ENCODE measurements around the gene TENM3.

Gene TENM3

DNA sequence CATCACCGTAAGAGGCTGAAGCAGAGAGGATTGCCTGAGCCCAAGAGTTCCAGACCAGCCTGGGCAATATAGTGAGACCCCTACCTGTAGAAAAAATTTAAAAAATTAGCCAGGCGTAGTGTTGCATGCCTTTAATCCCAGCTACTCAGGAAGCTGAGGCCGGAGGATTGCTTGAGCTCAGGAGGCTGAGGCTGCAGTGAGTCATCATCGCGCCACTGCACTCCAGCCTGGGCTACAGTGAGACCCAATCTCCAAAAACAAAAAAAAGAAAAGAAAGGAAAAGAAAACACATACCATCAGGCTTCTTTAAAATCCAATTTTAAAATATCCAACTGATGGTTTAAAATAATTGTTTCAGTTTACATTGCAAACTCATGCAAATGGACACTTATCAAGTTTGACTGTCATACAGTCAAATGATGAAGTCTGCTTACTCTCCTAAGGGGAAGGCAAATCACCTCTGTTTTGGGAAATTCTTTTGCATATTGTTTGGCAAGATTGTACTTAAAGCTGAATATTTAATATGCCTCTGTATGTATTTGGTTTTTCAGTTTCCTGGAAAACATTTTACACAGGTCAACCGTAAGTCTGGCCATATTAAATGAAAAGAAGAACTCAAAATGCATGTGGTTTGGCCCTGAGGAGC is 23.7 kb upstream of the TENM3 start:
- no peak for TF ChIP-seq GATA3 (IDR thresholded peaks at IDR 0.05; ENCODE audit: low read depth, low read length)
- no peak for TF ChIP-seq GATA2 (IDR thresholded peaks at IDR 0.05; ENCODE audit: low read depth, low read length)

DNA sequence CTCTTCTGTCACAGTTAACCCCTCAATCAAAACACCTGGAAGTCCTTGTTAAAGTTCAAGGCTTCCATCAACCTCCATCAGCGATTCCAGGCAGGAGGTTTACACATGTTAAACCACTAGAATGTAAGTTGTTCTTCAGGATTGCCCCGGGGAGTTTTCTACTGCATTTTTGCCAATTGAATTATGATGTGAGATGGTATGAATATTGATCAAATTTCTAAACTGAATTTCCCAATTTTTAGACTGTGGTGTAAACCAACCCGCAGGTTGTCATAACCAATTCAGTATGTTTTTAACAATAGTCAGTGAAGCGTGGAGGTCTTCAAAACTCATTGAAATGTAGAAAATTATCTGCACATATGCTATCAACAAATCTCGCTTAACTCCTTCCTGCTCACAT is 21.2 kb upstream of the TENM3 start:
- TF ChIP-seq GATA2 (IDR thresholded peaks at IDR 0.05; ENCODE audit: low read depth, low read length) = no peak
- no peak for TF ChIP-seq GATA3 (IDR thresholded peaks at IDR 0.05; ENCODE audit: low read depth, low read length)

DNA sequence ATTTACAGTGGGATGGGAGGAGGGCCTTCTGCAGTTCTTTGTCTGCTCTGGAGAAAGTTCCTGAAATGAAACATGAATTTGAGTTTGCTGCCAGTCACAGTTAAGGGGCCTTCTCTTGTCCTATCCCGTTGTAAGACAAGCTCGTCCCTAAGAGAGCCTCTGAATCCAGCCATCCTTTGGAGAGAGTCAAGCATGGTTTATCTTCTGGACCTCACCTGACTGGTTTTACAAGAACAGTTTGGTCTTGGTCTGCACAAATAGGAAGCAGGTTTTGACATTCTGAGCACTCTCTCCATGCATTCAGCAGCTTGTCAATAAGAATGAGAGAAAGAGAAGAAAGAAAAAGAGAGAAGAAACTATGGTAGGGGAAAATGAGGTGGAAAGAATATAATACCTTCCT is 20.4 kb upstream of the TENM3 start:
- TF ChIP-seq GATA2 (IDR thresholded peaks at IDR 0.05; ENCODE audit: low read depth, low read length) = no peak
- no peak for TF ChIP-seq GATA3 (IDR thresholded peaks at IDR 0.05; ENCODE audit: low read depth, low read length)

DNA sequence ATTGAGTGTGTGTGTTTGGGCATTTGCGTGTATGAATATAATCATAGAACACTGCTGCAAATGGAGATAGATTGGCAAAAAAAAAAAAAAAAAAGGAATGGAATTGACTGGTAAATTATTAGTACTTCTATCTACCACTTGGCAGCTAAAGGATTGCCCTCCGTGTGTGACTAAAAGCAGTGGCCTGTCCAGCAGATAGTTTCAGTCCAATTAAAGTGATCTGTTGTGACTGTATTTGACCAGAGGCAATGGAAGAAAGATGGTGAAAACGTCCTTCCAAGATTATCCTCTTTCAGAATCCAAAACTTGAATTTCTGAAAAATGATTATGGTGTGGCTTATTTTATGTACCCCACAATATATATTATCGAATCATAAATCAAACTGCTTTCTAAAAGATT is 19.5 kb upstream of the TENM3 start:
- TF ChIP-seq GATA2 (IDR thresholded peaks at IDR 0.05; ENCODE audit: low read depth, low read length) (no peak), GATA3 (IDR thresholded peaks at IDR 0.05; ENCODE audit: low read depth, low read length) (no peak)

DNA sequence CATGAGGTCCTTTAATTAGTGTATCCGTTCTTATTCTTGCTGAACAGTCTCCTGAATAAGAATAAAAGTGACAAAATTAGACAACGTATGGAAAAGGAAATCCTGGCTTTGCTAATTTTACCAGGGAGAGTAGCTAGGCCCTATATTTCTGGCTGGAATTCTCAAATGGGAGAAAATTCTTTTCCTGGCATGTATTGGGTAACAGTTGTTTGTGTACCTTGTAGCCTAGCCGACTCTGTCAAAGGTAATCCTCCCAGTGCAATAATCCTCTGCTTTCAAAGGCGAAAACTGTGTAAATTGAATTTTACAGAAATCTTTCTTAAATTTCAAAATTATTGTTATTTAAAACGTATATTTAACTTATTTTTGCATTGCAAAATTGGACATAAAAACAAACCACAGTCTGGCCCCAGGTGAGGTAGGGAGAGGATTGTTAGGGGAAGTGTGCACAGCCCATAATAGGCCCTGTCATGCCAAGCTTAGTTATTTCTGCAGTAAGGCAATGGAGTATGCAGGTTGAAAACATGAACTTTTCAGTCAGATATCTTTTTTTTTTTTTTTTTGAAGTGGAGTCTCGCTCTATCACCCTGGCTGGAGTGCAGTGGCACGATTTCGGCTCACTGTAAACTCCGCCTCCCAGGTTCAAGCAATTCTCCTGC is 18.9 kb upstream of the TENM3 start:
- TF ChIP-seq GATA3 (IDR thresholded peaks at IDR 0.05; ENCODE audit: low read depth, low read length) = no peak
- no peak for TF ChIP-seq GATA2 (IDR thresholded peaks at IDR 0.05; ENCODE audit: low read depth, low read length)

DNA sequence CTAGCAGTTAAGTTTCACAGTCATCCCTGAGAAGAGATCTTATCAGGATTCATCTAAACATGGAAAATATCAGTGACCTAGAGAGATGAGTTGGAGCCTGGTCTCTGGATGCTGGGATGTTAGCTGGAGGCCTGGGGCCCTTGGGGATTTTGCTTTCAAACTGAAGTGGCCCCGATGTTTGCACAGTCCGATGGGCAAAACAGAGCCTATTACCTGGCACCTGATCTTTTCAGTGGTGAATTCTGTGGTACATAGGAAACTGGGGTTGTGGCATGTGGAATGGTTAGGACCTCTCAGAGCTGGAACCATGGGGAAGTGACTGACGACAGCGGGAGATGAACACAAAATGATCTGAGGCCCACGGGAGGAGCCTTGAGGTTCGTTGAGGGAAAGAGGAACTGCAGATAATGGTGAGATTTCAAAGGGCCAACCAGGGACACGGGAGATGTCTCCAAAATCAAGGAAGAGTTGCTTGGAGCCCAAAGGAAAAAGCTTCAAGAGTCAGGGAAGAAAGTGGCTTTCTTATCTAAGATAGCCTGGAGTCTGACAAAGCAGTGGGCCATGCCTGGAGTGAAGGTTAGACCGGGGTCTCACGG is 17.8 kb upstream of the TENM3 start:
- TF ChIP-seq GATA2 (IDR thresholded peaks at IDR 0.05; ENCODE audit: low read depth, low read length) = peak; percentile 47; the same call in 1 of the 2 replicates
- TF ChIP-seq GATA3 (IDR thresholded peaks at IDR 0.05; ENCODE audit: low read depth, low read length) = no peak

DNA sequence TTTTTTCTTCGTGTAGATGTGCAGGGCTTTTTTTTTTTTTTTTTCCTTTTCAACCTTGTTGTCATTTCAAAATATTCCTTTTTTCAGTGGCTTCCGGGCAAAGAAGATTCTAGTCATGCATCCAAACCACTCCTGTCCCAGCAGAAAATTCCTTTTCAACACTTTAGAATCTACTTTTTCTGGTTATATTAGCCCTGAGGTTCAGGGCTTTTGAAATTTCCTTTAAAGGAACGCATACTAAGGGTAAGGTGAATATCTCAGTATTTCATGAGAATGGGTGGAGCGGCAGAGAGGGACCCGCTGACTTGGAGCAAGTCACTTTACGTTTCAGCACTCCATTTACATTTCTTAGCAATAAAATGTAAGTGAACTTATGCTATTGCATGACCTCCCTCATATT is 15.6 kb upstream of the TENM3 start:
- TF ChIP-seq GATA3 (IDR thresholded peaks at IDR 0.05; ENCODE audit: low read depth, low read length) = no peak
- no peak for TF ChIP-seq GATA2 (IDR thresholded peaks at IDR 0.05; ENCODE audit: low read depth, low read length)

DNA sequence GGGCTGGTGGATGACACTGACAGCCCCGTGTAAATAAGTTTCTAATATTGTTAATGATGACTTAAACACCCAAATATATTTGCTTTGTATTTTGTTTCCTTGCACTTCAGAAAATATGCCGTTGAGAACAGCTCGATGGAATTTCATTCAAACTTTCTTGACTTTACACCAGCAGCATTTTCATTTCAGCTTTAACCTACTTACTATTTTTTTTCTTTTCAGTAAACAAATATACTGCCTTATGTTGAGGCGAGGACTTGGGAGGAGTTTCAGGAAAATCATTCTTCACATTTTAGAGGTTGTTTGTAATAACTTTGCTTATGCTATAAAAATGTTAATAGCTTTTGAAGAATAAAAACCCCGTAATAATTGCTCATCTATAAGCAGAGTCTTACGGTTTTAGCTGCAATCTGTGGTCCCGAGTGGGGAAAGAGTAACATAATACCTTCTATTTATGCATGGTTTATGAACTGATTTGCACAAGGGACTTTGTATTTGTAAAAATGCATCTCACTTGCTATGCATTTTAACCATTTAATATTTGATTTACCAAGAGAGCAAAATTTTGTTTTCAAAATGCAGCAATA is 14.1 kb upstream of the TENM3 start:
- TF ChIP-seq GATA2 (IDR thresholded peaks at IDR 0.05; ENCODE audit: low read depth, low read length) (no peak), GATA3 (IDR thresholded peaks at IDR 0.05; ENCODE audit: low read depth, low read length) (no peak)

DNA sequence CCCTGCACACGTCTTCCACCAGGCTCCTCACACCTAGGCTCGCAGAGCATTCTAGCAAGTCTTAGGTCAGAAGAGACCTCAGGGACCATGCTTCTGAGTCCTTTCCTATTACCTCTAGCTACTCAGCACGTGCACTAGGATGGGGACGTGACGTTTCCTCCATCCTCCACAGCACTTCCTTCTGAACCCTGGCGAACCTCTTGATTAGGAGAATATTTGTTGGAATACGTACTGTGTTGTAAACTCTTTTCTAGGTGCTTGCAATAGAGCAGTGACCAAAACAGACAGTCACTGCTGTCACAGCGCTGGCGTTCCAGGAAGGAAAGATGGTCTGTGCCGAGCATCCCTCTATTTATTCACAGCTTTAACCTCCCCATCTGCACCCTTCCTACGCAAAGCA is 12.9 kb upstream of the TENM3 start:
- no peak for TF ChIP-seq GATA2 (IDR thresholded peaks at IDR 0.05; ENCODE audit: low read depth, low read length)
- no peak for TF ChIP-seq GATA3 (IDR thresholded peaks at IDR 0.05; ENCODE audit: low read depth, low read length)

DNA sequence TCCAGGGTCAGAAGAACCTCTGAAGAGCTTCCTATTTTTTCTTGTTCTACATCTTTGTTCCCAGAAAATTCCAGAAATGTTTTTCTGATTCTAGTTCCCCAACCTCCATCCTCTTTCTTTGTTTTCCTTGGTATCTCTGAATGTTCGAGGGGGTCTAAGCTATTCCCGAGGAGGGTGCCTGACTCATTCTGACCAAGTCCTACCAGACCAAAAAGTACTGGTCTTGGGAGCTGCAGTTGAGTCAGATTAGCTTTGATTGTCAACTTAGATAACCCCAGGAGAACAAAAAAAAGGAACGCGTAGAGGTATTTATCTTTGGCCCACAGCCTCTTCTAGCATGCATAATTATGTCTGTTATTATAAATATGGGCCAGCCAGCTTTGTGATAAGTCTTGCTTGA is 12.1 kb upstream of the TENM3 start:
- TF ChIP-seq GATA2 (IDR thresholded peaks at IDR 0.05; ENCODE audit: low read depth, low read length) (no peak), GATA3 (IDR thresholded peaks at IDR 0.05; ENCODE audit: low read depth, low read length) (no peak)

DNA sequence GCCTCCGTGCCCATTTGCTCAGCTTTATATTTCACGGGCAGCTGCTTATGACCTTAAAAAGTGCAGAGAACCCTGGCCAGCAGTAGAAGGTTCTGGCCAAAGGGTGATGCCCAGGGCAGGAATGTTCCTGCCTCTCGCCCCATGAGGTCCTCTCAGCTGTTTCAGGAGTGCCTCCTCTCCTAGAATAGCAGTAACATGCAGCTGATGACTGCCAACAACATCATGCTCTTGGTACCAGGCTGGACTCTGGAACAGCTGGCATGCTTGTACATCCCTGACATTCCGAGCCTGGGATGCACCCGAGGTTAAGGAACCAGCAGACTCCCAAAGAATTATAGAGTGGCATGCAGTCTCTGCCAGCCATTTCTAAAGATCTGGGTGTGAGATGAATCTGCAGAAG is 11.7 kb upstream of the TENM3 start:
- TF ChIP-seq GATA2 (IDR thresholded peaks at IDR 0.05; ENCODE audit: low read depth, low read length) (no peak), GATA3 (IDR thresholded peaks at IDR 0.05; ENCODE audit: low read depth, low read length) (no peak)

DNA sequence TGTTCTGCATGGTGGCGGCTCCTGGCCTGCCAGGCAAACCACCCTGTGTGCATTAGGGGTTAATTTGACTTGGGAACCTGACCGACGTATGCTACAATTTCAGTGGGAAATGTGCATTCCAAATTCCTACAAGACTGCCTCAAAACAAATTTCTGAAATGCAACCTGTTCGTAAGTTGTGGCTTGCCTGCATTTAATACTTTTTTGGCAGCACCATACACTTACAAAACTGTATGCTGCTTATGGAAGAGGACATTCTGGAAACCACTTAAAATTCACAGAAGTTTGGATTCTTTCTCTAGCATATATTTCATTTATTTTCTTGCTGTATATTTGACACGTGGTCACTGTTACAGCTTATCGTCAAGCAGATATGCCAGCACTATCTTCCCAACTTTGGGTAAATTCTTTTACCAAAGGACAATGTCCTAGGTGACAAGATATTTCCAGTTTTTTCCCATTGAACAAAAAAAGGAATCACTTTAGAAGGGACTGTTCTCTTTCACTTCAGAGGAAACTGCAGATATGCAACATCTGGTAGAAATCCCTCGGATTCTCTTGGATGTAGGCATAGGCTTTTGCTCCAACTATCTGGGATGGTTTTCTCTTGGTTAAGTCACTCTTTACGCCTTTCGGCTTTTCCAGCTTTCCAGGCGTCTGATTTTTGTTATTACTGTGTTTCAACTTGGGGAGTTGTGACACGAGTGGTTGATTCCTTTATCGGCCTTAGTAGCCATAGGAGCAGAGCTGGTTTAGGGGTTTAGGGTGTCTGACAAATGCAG is 9.7 kb upstream of the TENM3 start:
- no peak for TF ChIP-seq GATA3 (IDR thresholded peaks at IDR 0.05; ENCODE audit: low read depth, low read length)

DNA sequence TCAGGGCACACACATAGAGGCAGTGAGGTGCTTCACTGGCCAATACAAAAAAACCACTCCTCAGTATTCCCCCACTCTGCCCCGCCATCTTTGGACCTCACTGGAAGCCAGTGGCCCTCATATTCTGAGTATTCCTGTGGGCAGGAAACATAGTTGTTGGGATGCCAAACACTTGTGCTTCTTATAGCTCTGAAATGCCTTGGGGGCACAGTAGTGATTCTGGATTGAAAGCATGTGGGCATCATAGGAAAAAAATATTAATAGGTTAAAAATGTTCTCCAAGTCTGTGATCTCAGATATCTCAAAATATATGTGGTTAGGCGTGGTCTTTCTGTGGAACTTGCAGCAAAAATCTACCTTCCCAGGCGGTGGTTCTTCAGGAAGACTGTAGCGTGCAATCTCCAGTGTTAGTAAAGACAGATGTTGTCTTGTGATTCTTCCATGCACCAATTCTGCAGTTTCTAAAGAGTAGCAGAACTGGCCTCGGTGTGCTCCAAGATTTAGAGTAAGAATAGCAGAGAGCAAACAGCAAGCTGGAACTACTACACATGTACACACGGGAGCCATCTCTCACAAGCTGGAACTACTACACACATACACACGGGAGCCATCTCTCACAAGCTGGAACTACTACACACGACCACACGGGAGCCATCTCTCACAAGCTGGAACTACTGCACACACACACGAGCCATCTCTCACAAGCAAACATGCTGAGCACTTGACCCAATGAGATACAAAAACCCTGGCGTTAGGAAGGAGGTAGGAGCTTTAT is 8.0 kb upstream of the TENM3 start:
- TF ChIP-seq GATA3 (IDR thresholded peaks at IDR 0.05; ENCODE audit: low read depth, low read length) = no peak
- no peak for TF ChIP-seq GATA2 (IDR thresholded peaks at IDR 0.05; ENCODE audit: low read depth, low read length)

Data from SH-SY5Y (cell line).